Hepatocyte (in vitro differentiated cells): ENCODE data around the gene LARP1B. TPM values are rescaled to one million over a fixed set of nuclear protein-coding genes. Genes with fewer than 3 reads are reported as not detected.
"Not testable (repeated sequence)": the region's sequence is repeated elsewhere in the genome, so short reads cannot be mapped to it uniquely, and the experiment has no call there.

Experiments
- DNase-seq: peaks from one replicate; pipeline ENCODE4 v3.0.0-alpha.2; 2016; ENCODE audit warnings: low spot score
- H2AFZ ChIP-seq: fragments of 200-600 bp; sonication (generic); 2 replicates; pipeline ENCODE4 v1.6.0; 2016; ENCODE audit warnings: antibody characterized with exemption, mild to moderate bottlenecking
- H3K27ac ChIP-seq: fragments of 200-600 bp; sonication (generic); 2 replicates; pipeline ENCODE4 v1.5.1; 2016; ENCODE audit warnings: mild to moderate bottlenecking
- H3K27me3 ChIP-seq: fragments of 200-600 bp; sonication (generic); 2 replicates; pipeline ENCODE4 v1.6.1; 2016
- H3K36me3 ChIP-seq: fragments of 200-600 bp; sonication (generic); replicated peaks from 2 replicates; pipeline ENCODE4 v1.5.1; 2016; ENCODE audit warnings: low read depth; ENCODE audit not compliant: insufficient read depth
- H3K4me1 ChIP-seq: fragments of 200-600 bp; sonication (generic); 2 replicates; pipeline ENCODE4 v1.5.1; 2016; ENCODE audit warnings: mild to moderate bottlenecking, moderate library complexity; ENCODE audit not compliant: insufficient read depth
- H3K4me2 ChIP-seq: fragments of 200-600 bp; sonication (generic); 2 replicates; pipeline ENCODE4 v1.6.0; 2016
- H3K4me3 ChIP-seq: fragments of 200-600 bp; sonication (generic); 2 replicates; pipeline ENCODE4 v1.5.1; 2016; ENCODE audit warnings: mild to moderate bottlenecking
- H3K79me2 ChIP-seq: fragments of 200-600 bp; sonication (generic); 2 replicates; pipeline ENCODE4 v1.6.0; 2017; ENCODE audit warnings: mild to moderate bottlenecking
- H3K9me2 ChIP-seq: fragments of 200-600 bp; sonication (generic); replicated peaks from 2 replicates; pipeline ENCODE4 v1.6.0; 2017; ENCODE audit warnings: mild to moderate bottlenecking; ENCODE audit not compliant: insufficient read depth
- H3K9me3 ChIP-seq: fragments of 200-600 bp; sonication (generic); 2 replicates; pipeline ENCODE4 v1.5.1; 2016; ENCODE audit warnings: low read depth, mild to moderate bottlenecking
- H4K20me1 ChIP-seq: fragments of 200-600 bp; sonication (generic); 2 replicates; pipeline ENCODE4 v1.6.0; 2016; ENCODE audit warnings: mild to moderate bottlenecking; ENCODE audit not compliant: insufficient read depth, poor library complexity, severe bottlenecking
- EZH2 ChIP-seq: fragments of 200-600 bp; sonication (generic); IDR thresholded peaks from 2 replicates; pipeline ENCODE4 v1.6.1; 2016; ENCODE audit warnings: antibody characterized with exemption, mild to moderate bottlenecking, borderline replicate concordance
- EZH2phosphoT487 ChIP-seq: fragments of 200-600 bp; sonication (generic); IDR thresholded peaks from one replicate; pipeline ENCODE4 v1.6.1; 2018; ENCODE audit warnings: antibody characterized with exemption, mild to moderate bottlenecking, low read depth, moderate library complexity; ENCODE audit not compliant: unreplicated experiment, severe bottlenecking
- WGBS: methylation state at CpG from one replicate; pipeline ENCODE4 v1.1.6; 2016; ENCODE audit warnings: low lambda C conversion rate; ENCODE audit errors: missing lambda C conversion rate; 5-methylcytosine and 5-hydroxymethylcytosine counted together
- polyA plus RNA-seq: library from polyadenylated mRNA; unstranded; fragments of >200 nt; fragmentation: Nextera tagmentation; extraction: Ambion mirVana; gene quantifications from 2 replicates; pipeline ENCODE4 v1.2.1, GENCODE V29; 2016
- total RNA-seq: library from RNA; depleted of rRNA; stranded (reverse); fragments of >200 nt; gene quantifications from 2 replicates; pipeline ENCODE4 v1.2.3, GENCODE V29; 2014
- TF ChIP-seq, protein P1 (sequence below): fragments of 200-600 bp; sonication (generic); IDR thresholded peaks from 2 replicates; pipeline ENCODE4 v1.5.1; 2016; ENCODE audit warnings: antibody characterized with exemption, mild to moderate bottlenecking; ENCODE audit not compliant: poor library complexity

The LARP1B gene
- total and polyA plus RNA-seq, 2 experiments from 2014 or later = 12.4 to 30.7 TPM

DNA sequence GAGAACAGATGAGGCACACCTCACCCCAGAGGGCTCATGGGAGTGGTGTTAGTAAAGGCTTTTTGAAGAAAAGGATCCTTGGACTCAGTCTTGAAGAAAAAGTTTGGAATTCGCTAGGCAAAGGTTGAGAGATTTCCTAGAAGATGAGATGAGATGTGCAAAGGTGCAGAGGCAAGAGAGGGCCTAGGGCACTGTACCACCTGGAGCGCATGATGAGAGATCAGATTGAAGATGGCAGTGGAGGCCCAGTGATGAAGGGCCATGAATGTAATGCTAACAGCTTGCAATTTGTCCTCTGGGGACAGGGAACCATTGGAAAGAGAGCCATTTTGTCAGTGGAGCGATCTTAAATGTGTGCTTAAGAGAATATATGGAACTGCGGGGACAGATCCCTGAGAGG lies 181.5 kb downstream of the LARP1B start:
- Histone ChIP-seq H3K36me3 (no peaks in the 10 kb centered on the region), H3K9me2 (no peaks in the 10 kb centered on the region), H3K4me3 (no peak overlapping the region), H3K79me2 (no peaks in the 10 kb centered on the region), H2AFZ (no peak overlapping the region), H3K27ac (no peak overlapping the region), H3K27me3 (no peaks in the 10 kb centered on the region), H3K4me2 (no peak overlapping the region), H3K9me3 (no peaks in the 10 kb centered on the region), H3K4me1 (no peaks in the 10 kb centered on the region), H4K20me1 (no peaks in the 10 kb centered on the region)
- DNase-seq = no peak
- no peak for TF ChIP-seq EZH2phosphoT487
- TF ChIP-seq, protein P1, sequence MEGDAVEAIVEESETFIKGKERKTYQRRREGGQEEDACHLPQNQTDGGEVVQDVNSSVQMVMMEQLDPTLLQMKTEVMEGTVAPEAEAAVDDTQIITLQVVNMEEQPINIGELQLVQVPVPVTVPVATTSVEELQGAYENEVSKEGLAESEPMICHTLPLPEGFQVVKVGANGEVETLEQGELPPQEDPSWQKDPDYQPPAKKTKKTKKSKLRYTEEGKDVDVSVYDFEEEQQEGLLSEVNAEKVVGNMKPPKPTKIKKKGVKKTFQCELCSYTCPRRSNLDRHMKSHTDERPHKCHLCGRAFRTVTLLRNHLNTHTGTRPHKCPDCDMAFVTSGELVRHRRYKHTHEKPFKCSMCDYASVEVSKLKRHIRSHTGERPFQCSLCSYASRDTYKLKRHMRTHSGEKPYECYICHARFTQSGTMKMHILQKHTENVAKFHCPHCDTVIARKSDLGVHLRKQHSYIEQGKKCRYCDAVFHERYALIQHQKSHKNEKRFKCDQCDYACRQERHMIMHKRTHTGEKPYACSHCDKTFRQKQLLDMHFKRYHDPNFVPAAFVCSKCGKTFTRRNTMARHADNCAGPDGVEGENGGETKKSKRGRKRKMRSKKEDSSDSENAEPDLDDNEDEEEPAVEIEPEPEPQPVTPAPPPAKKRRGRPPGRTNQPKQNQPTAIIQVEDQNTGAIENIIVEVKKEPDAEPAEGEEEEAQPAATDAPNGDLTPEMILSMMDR = no peak
- no peak for TF ChIP-seq EZH2
- WGBS = 97% methylated on average over 4 of the region's 4 CpGs

DNA sequence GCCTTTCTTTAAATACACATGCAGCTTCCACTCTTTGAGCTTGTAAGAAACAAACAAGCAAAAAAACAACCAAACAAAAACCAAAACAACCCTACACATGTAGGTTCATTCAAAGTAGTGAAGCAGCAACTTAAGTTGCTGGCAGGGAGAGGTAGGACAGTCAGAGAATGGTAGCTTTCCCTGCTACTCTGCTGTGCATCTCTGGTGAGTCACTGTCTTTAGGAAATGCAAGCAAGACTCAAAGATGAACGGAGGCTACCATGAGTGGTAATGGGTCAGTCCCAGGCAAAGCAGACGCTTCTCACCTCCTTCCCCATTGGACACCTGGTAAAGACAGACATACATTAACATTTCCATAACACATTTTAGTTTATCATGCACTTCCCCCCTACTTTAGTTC lies 183.3 kb downstream of the LARP1B start:
- no peak overlapping the region for H3K4me2 ChIP-seq
- no peaks in the 10 kb centered on the region for H3K36me3 ChIP-seq
- TF ChIP-seq EZH2 (no peak), EZH2phosphoT487 (no peak)
- TF ChIP-seq, protein P1 = no peak
- no peaks in the 10 kb centered on the region for H3K4me1 ChIP-seq
- H3K27ac ChIP-seq = no peak overlapping the region
- H4K20me1 ChIP-seq = no peaks in the 10 kb centered on the region
- no peaks in the 10 kb centered on the region for H3K79me2 ChIP-seq
- no peaks in the 10 kb centered on the region for H3K9me2 ChIP-seq
- peaks cover 3% of the 10 kb centered on the region for H3K9me3 ChIP-seq
- WGBS = 96% methylated on average over 2 of the region's 2 CpGs
- H2AFZ ChIP-seq = no peak overlapping the region
- H3K4me3 ChIP-seq = no peak overlapping the region
- no peak for DNase-seq
- no peaks in the 10 kb centered on the region for H3K27me3 ChIP-seq

DNA sequence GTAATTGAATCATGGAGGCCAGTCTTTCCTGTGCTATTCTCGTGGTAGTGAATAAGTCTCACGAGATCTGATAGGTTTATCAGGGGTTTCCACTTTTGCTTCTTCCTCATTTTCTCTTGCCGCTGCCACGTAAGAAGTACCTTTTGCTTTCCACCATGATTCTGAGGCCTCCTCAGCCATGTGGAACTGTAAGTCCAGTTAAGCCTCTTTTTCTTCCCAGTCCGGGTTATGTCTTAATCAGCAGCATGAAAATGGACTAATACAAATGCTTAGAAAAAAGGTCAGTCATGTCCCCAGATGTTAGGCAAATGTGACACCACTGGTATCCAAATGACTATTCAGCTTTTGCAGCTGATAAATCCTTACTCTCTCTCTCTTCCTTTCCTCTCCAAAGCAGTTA lies 184.3 kb downstream of the LARP1B start:
- H2AFZ ChIP-seq, H3K9me2 ChIP-seq, H3K4me1 ChIP-seq, H3K9me3 ChIP-seq, H3K4me2 ChIP-seq, H3K36me3 ChIP-seq, H3K79me2 ChIP-seq, H3K27me3 ChIP-seq, H3K27ac ChIP-seq, H3K4me3 ChIP-seq, H4K20me1 ChIP-seq, DNase-seq: not testable (repeated sequence)
- WGBS = 91% methylated on average over 5 of the region's 5 CpGs

DNA sequence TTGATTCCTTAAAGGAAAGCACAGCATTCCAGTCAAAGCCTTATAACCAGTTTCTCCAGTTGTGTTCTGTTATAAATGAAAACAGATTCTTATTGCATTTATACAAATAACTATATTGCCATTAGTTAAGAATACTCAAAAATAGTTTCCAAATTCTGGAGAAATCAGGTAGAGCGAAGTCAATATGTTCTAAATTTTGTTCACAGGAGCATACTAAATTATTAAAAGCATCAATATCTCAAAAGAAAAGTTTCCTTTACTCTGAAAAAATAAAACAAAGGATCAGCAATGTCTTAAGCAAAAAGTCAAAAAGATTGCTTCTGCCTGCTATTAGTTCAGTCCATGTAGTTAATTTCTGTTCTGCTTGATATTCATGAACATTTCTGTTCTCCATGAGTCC lies 186.8 kb downstream of the LARP1B start:
- no peaks in the 10 kb centered on the region for H3K4me1 ChIP-seq
- H2AFZ ChIP-seq = no peak overlapping the region
- DNase-seq = no peak
- H3K9me3 ChIP-seq = peaks cover 4% of the 10 kb centered on the region
- TF ChIP-seq, protein P1 = no peak
- no peak for TF ChIP-seq EZH2
- TF ChIP-seq EZH2phosphoT487 = no peak
- H3K4me3 ChIP-seq = no peak overlapping the region
- 97% methylated on average over 1 of the region's 1 CpG for WGBS
- no peaks in the 10 kb centered on the region for H3K9me2 ChIP-seq
- H3K27ac ChIP-seq = no peak overlapping the region
- no peaks in the 10 kb centered on the region for H3K36me3 ChIP-seq
- H3K79me2 ChIP-seq = no peaks in the 10 kb centered on the region
- no peak overlapping the region for H3K4me2 ChIP-seq
- H3K27me3 ChIP-seq = no peaks in the 10 kb centered on the region
- no peaks in the 10 kb centered on the region for H4K20me1 ChIP-seq
